Epithelial cell of esophagus (primary cell): Measurements from ENCODE around the gene C3orf38.
"Not testable (repeated sequence)": the region's sequence is repeated elsewhere in the genome, so short reads cannot be mapped to it uniquely, and the experiment has no call there.

Experiments
- DNase-seq: peaks from one replicate; pipeline ENCODE4 v3.0.0; 2010; ENCODE audit warnings: low read depth
- H3K4me3 ChIP-seq: 2 replicates; pipeline ENCODE4 v1.5.1; 2011; ENCODE audit warnings: mild to moderate bottlenecking, low read length, control low read depth
- CTCF ChIP-seq: IDR thresholded peaks from 2 replicates; pipeline ENCODE4 v1.5.1; 2011; ENCODE audit warnings: low read depth, mild to moderate bottlenecking, low read length, control low read depth, inconsistent platforms; ENCODE audit not compliant: insufficient read depth; ENCODE audit errors: missing control alignments

C3orf38 gene

GRCh38 chr3:88117683-88118082 is 32.1 kb upstream of the C3orf38 start:
- no peak for DNase-seq
- no peak overlapping the region for H3K4me3 ChIP-seq
- TF ChIP-seq CTCF = no peak

DNA sequence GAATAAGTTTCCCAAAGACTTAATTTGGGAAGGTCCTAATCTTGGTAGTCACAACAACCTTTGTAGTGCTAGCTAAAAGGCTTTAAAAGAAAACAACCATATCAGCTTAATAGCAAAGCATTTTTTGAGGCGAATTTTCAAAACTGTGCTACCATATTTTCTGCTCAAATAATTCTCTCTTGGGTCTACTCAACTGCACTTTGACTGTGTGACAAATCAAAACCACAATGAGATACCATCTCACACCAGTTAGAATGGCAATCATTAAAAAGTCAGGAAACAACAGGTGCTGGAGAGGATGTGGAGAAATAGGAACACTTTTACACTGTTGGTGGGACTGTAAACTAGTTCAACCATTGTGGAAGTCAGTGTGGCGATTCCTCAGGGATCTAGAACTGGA is 31.2 kb upstream of the C3orf38 start:
- not testable (repeated sequence) for H3K4me3 ChIP-seq, DNase-seq

- H3K4me3 ChIP-seq = no peak overlapping the region
- TF ChIP-seq CTCF = no peak
- no peak for DNase-seq
Observed at GRCh38 chr3:88123526-88123925, 26.2 kb upstream of the C3orf38 start.

- no peak overlapping the region for H3K4me3 ChIP-seq
- no peak for DNase-seq
- no peak for TF ChIP-seq CTCF
Observed at GRCh38 chr3:88131695-88132094, 18.1 kb upstream of the C3orf38 start.

- H3K4me3 ChIP-seq = no peak overlapping the region
- DNase-seq = no peak
- TF ChIP-seq CTCF = no peak
Observed at GRCh38 chr3:88132894-88133293, 16.9 kb upstream of the C3orf38 start.

DNA sequence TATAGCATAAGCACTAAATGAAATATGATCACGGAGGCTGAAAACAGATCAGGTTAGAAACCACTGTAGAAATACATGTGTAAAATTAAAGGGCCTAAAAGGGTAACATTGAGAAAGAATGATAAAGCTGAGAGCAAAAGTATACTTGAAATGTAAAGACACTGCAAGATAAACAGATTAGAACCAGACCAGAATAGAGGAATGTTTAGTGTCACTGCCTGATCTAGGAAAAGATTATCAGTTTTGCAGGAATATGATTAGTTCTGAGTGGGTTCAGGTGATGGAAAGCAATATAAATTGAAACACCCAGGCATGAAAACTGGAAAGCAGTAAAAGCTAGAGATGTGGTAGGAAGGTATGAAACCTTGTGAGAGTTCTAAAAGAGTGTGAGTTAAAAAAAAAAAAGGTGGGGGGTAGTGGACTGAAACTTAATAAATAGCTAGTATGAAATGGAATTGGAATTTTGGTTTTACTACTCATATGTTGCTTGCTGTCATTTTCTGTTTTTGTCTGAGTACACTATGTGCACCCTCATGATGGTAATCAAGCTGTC is 16.0 kb upstream of the C3orf38 start:
- H3K4me3 ChIP-seq = no peak overlapping the region
- no peak for TF ChIP-seq CTCF
- no peak for DNase-seq

DNA sequence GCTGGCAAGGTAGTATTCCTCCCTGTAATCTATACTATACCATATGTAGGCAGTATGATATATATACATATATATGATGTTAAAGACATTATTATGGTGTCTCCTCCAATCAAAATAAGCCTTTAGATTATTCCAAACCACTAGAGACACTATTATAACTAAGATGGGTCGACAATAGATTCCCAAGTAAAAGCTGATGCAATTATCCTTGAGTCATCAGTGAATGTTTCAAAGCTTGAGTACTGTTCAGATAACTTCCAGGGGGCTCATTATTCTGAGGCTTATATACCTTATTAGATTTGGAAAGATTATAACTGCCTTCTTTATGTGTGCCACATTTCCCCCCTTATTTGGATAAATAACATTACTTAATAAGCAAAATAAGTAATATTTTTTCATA is 11.9 kb upstream of the C3orf38 start:
- DNase-seq = peak; percentile 58
- no peak overlapping the region for H3K4me3 ChIP-seq
- no peak for TF ChIP-seq CTCF

GRCh38 chr3:88141458-88142083 is 8.2 kb upstream of the C3orf38 start:
- TF ChIP-seq CTCF = no peak
- H3K4me3 ChIP-seq = no peak overlapping the region
- DNase-seq = peak; percentile 76
